ENCODE measurements around the gene HOTAIR.

HOTAIR gene

GRCh38 chr12:53986686-53987483 is 12.1 kb upstream of the HOTAIR start:
- DNase-seq (ENCODE audit: low spot score) = no peak

GRCh38 chr12:53985994-53986685 is 11.4 kb upstream of the HOTAIR start:
- no peak for DNase-seq (ENCODE audit: low spot score)

- no peak for DNase-seq (ENCODE audit: low spot score)
Measured at GRCh38 chr12:53985692-53985993, 10.9 kb upstream of the HOTAIR start.

GRCh38 chr12:53984901-53985691 is 10.3 kb upstream of the HOTAIR start, which contains the start of gene HOXC10:
Gene HOXC10, plus strand, starts transcription at chr12:53985146. Its CDS starts 114 bp downstream, at chr12:53985260.
- peak; percentile 91 for DNase-seq (ENCODE audit: low spot score)

GRCh38 chr12:53983950-53984572 is 9.3 kb upstream of the HOTAIR start:
- no peak for DNase-seq (ENCODE audit: low spot score)

GRCh38 chr12:53983568-53983949 is 8.8 kb upstream of the HOTAIR start:
- DNase-seq (ENCODE audit: low spot score) = no peak

GRCh38 chr12:53982648-53983567 is 8.2 kb upstream of the HOTAIR start:
- DNase-seq (ENCODE audit: low spot score) = no peak

GRCh38 chr12:53981634-53982565 is 7.1 kb upstream of the HOTAIR start:
- DNase-seq (ENCODE audit: low spot score) = peak; percentile 72

GRCh38 chr12:53980802-53981496 is 6.2 kb upstream of the HOTAIR start:
- no peak for DNase-seq (ENCODE audit: low spot score)

GRCh38 chr12:53980104-53980801 is 5.5 kb upstream of the HOTAIR start:
- peak; percentile 78 for DNase-seq (ENCODE audit: low spot score)

GRCh38 chr12:53978477-53979356 is 4.0 kb upstream of the HOTAIR start:
- peak; percentile 86 for DNase-seq (ENCODE audit: low spot score)

GRCh38 chr12:53977596-53978445 is 3.1 kb upstream of the HOTAIR start:
- no peak for DNase-seq (ENCODE audit: low spot score)

- DNase-seq (ENCODE audit: low spot score) = no peak
Measured at GRCh38 chr12:53976823-53977595, 2.3 kb upstream of the HOTAIR start.

GRCh38 chr12:53976172-53976822 is 1.5 kb upstream of the HOTAIR start:
- DNase-seq (ENCODE audit: low spot score) = no peak

- no peak for DNase-seq (ENCODE audit: low spot score)
Measured at GRCh38 chr12:53975479-53976152, 862 bp upstream of the HOTAIR start.

All from GM03348 (cell line).